Fibroblast of villous mesenchyme (primary cell): ENCODE data around the gene SERPINB1. TPM values are rescaled to one million over a fixed set of nuclear protein-coding genes. Genes with fewer than 3 reads are reported as not detected.

Experiments used
- DNase-seq: peaks from one replicate; pipeline ENCODE4 v3.0.0-alpha.2; 2010; ENCODE audit warnings: low read depth
- H3K4me3 ChIP-seq: 2 replicates; pipeline ENCODE4 v1.5.1; 2011; ENCODE audit warnings: low read depth, mild to moderate bottlenecking, low read length
- small RNA-seq: library from RNA; depleted of rRNA; stranded (forward); fragments of <200 nt; gene quantifications from one replicate; pipeline ENCODE3, GENCODE V24; 2012
- total RNA-seq: library from RNA; depleted of rRNA; stranded (reverse); fragments of >200 nt; gene quantifications from 2 replicates; pipeline ENCODE4 v1.2.3, GENCODE V29; 2012
- TF ChIP-seq, protein P1 (sequence below): IDR thresholded peaks from 2 replicates; pipeline ENCODE4 v1.5.1; 2012; ENCODE audit warnings: low read depth, mild to moderate bottlenecking, low read length; ENCODE audit not compliant: insufficient read depth

SERPINB1 gene
- total RNA-seq, 1 donor: 25.9 TPM

DNA sequence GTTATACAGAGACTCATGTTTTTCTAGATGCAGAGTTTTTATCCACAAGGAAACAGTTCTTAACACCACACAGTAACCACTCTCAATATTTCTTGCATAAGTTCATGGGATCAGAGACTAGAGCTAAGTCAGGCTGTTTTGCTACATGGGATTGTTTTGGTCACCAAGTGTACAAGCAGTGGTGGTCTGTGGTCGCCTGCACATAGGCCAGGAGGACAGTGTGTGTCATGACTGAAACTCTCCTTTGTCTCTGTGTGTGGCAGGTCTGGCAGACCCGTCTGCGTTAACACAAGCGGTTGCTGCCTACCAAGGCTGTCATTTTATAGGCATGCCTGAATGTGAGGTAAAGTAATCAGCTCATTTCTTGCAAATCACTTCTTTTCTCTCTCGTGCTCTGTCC, 57.6 kb downstream of the SERPINB1 start:
- TF ChIP-seq, protein P1, sequence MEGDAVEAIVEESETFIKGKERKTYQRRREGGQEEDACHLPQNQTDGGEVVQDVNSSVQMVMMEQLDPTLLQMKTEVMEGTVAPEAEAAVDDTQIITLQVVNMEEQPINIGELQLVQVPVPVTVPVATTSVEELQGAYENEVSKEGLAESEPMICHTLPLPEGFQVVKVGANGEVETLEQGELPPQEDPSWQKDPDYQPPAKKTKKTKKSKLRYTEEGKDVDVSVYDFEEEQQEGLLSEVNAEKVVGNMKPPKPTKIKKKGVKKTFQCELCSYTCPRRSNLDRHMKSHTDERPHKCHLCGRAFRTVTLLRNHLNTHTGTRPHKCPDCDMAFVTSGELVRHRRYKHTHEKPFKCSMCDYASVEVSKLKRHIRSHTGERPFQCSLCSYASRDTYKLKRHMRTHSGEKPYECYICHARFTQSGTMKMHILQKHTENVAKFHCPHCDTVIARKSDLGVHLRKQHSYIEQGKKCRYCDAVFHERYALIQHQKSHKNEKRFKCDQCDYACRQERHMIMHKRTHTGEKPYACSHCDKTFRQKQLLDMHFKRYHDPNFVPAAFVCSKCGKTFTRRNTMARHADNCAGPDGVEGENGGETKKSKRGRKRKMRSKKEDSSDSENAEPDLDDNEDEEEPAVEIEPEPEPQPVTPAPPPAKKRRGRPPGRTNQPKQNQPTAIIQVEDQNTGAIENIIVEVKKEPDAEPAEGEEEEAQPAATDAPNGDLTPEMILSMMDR: no peak
- no peak for DNase-seq
- H3K4me3 ChIP-seq: no peak overlapping the region

DNA sequence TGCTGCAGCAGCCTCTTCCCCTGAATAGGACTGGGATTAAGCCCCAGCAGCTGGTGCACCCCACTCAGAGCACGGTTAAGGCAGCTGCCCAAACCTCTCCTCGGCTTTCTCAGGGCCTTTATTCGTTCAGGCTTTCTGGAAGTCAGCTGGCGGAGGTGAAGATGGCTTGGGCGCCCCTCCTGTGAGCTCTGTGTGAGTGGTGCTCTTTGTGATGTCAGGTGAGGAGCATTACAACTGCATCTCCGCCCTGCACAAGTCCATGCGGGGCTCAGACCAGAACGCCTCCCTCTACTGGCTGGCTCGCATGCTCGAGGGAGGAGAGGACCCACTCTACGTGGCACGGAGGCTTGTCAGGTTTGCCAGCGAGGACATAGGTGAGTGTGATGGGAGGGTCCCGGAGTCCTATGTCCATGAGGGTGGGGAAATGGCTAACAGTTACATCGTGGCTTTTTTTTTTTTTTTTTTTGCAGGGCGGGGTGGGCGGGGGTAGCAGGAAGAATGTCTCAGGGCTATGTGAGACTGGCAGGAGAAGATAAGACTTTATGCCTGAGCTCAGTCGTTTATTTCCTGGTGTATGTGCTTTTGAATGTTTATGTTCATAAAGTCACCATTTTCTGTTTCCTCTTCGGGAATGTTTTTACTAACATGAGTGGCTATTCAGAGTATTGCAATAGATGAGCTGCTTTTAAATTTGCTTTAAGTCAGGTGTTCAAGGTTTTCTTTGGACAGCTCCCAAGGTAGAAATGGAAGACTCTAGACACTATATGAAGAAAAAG, 58.3 kb downstream of the SERPINB1 start:
- no peak overlapping the region for H3K4me3 ChIP-seq
- no peak for DNase-seq
- TF ChIP-seq, protein P1: peak; percentile 22

DNA sequence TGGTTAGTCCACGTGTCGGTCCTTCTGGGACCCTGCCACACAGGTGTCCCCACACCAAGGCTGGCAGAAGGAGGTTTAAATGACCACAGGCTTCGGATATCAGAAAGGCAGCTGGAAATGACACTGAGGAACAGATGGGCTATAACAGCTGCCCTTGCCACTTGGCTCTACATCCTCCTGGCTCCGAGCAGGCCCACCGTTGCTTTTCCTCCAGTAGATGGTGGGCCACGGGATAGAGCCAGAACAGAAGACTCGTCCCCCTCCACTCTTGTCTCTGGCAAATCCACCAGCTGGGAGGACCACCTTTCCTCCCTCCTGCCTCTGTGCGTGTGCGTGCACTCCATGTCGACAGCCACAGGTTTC, 58.9 kb downstream of the SERPINB1 start:
- no peak overlapping the region for H3K4me3 ChIP-seq
- TF ChIP-seq, protein P1: no peak
- no peak for DNase-seq

- no peak for DNase-seq
- TF ChIP-seq, protein P1: no peak
- no peak overlapping the region for H3K4me3 ChIP-seq
Observed at GRCh38 chr6:2782356-2782708, 59.3 kb downstream of the SERPINB1 start.

Small RNA genes within 50 kb of the gene (small RNA-seq; reads per million reads assigned to genes)
- 1.8 reads per million, percentile 45 among the genes with 10 or more reads in this experiment for gene MIR4645

Other genes starting within 250 kb of the SERPINB1 start
- 0.43 and 0.64 TPM in 2 replicates for gene MYLK4, start 90.9 kb downstream of the SERPINB1 start, total RNA-seq
- gene WRNIP1, start 76.5 kb downstream of the SERPINB1 start, total RNA-seq: 35.1 and 38.0 TPM in 2 replicates
- gene SERPINB9, start 61.4 kb upstream of the SERPINB1 start, total RNA-seq: 15.1 and 17.3 TPM in 2 replicates
- gene SERPINB6, start 129.7 kb upstream of the SERPINB1 start, total RNA-seq: 96.3 and 122 TPM in 2 replicates
- 7.4 and 12.1 TPM in 2 replicates for gene NQO2, start 158.0 kb upstream of the SERPINB1 start, total RNA-seq
- gene RIPK1, start 226.6 kb upstream of the SERPINB1 start, total RNA-seq: 25.4 and 28.5 TPM in 2 replicates